ENCODE data around the gene C16orf46.

DNA sequence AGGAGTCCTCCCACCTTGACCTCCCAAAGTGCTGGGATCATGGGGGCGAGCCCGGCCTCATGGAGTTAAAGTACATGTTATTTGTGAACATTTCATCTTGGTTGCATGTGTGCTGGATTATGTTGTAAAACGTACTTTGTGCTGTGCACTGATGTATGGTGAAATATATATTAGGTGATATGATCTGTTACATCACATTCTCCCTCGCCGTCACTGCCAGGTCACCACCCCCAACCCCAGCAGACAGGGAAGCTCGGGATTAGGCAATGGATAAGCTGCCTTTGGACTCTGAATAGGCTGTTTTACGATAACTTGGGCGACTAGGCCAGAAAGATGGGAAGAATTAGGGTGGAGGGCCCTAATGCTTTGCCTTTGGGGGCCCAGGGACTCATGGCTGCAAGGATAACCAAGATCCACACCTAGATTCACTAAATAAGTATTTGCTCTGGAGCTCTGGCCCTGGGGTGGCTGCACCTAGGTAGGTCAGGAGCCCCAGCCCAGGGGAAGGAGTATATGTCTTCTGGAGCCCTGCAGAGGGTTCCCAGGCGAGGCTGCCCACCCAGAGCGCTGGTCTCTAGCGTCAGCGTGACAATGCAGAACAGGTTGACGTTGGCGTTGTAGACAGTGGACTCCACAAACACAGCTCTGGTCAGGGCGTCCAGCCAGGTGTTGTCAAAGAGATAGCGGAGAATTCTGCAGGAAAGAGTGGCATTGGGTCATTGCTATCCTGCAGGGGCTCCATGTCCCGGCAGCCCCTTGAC is 46.2 kb upstream of the C16orf46 start:
- TF ChIP-seq, protein P1, sequence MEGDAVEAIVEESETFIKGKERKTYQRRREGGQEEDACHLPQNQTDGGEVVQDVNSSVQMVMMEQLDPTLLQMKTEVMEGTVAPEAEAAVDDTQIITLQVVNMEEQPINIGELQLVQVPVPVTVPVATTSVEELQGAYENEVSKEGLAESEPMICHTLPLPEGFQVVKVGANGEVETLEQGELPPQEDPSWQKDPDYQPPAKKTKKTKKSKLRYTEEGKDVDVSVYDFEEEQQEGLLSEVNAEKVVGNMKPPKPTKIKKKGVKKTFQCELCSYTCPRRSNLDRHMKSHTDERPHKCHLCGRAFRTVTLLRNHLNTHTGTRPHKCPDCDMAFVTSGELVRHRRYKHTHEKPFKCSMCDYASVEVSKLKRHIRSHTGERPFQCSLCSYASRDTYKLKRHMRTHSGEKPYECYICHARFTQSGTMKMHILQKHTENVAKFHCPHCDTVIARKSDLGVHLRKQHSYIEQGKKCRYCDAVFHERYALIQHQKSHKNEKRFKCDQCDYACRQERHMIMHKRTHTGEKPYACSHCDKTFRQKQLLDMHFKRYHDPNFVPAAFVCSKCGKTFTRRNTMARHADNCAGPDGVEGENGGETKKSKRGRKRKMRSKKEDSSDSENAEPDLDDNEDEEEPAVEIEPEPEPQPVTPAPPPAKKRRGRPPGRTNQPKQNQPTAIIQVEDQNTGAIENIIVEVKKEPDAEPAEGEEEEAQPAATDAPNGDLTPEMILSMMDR (conservative IDR thresholded peaks at IDR 0.05 in 1 of 2, IDR thresholded peaks at IDR 0.05 in 1 of 2; ENCODE audit: extremely low read depth in 1 of 2, insufficient read depth in 1 of 2, low read depth in 1 of 2, low read length in 2 of 2): no peak
- TF ChIP-seq EZH2 (IDR thresholded peaks at IDR 0.05; ENCODE audit: borderline replicate concordance, low read length): no peak
